DOHH2 (cell line): ENCODE results near the gene AFAP1.

Source experiments
- H3F3A ChIP-seq: fragments of 200-600 bp; sonication (generic), shearing (Covaris generic); 2 replicates; pipeline ENCODE4 v1.6.0; 2016; ENCODE audit warnings: antibody characterized with exemption, mild to moderate bottlenecking; ENCODE audit not compliant: control insufficient read depth, insufficient read depth
- H3K27ac ChIP-seq: fragments of 200-600 bp; sonication (generic); 2 replicates; pipeline ENCODE4 v1.5.1; 2014; ENCODE audit warnings: low read depth, mild to moderate bottlenecking, low read length, moderate library complexity
- H3K27me3 ChIP-seq: fragments of 200-600 bp; sonication (generic); 2 replicates; pipeline ENCODE4 v1.6.1; 2014; ENCODE audit warnings: mild to moderate bottlenecking, low read length, mixed read lengths; ENCODE audit not compliant: control insufficient read depth
- H3K36me3 ChIP-seq: fragments of 200-600 bp; sonication (generic); 2 replicates; pipeline ENCODE4 v1.6.1; 2014; ENCODE audit warnings: mild to moderate bottlenecking, low read length, moderate library complexity, mixed read lengths; ENCODE audit not compliant: control insufficient read depth
- H3K4me1 ChIP-seq: fragments of 200-600 bp; sonication (generic); 2 replicates; pipeline ENCODE4 v1.6.1; 2014; ENCODE audit warnings: mild to moderate bottlenecking, low read length, mixed read lengths; ENCODE audit not compliant: control insufficient read depth
- H3K4me2 ChIP-seq: fragments of 200-600 bp; sonication (generic); 2 replicates; pipeline ENCODE4 v1.6.0; 2014; ENCODE audit warnings: mild to moderate bottlenecking, low read length, moderate library complexity
- H3K4me3 ChIP-seq: fragments of 200-600 bp; sonication (generic); 2 replicates; pipeline ENCODE4 v1.5.1; 2014; ENCODE audit warnings: mild to moderate bottlenecking, low read length, mixed read lengths
- H3K79me2 ChIP-seq: fragments of 200-600 bp; sonication (generic); 2 replicates; pipeline ENCODE4 v1.6.1; 2014; ENCODE audit warnings: mild to moderate bottlenecking, low read length, mixed read lengths; ENCODE audit not compliant: control insufficient read depth
- H3K9me2 ChIP-seq: fragments of 200-600 bp; sonication (generic); replicated peaks from 2 replicates; pipeline ENCODE4 v1.6.1; 2014; ENCODE audit warnings: mild to moderate bottlenecking, low read length, mixed read lengths; ENCODE audit not compliant: control insufficient read depth
- H3K9me3 ChIP-seq: fragments of 200-600 bp; sonication (generic); 2 replicates; pipeline ENCODE4 v1.6.1; 2014; ENCODE audit warnings: antibody characterized with exemption, low read length, mixed read lengths; ENCODE audit not compliant: control insufficient read depth, insufficient read depth
- H4K20me1 ChIP-seq: fragments of 200-600 bp; sonication (generic); 2 replicates; pipeline ENCODE4 v1.6.0; 2014; ENCODE audit warnings: low read depth, mild to moderate bottlenecking, antibody characterized with exemption, low read length, moderate library complexity; ENCODE audit not compliant: control insufficient read depth, insufficient read depth
- EZH2phosphoT487 ChIP-seq: fragments of 200-600 bp; sonication (generic); IDR thresholded peaks from 2 replicates; pipeline ENCODE4 v1.6.1; 2017; ENCODE audit warnings: borderline replicate concordance, mild to moderate bottlenecking, antibody characterized with exemption, low read length, moderate library complexity, mixed read lengths
- TF ChIP-seq, protein P1 (sequence below): fragments of 200-600 bp; sonication (generic); IDR thresholded peaks from one replicate; pipeline ENCODE4 v1.5.1; 2014; ENCODE audit warnings: antibody characterized with exemption, mild to moderate bottlenecking, low read depth, low read length; ENCODE audit not compliant: poor library complexity, severe bottlenecking

Gene AFAP1

DNA sequence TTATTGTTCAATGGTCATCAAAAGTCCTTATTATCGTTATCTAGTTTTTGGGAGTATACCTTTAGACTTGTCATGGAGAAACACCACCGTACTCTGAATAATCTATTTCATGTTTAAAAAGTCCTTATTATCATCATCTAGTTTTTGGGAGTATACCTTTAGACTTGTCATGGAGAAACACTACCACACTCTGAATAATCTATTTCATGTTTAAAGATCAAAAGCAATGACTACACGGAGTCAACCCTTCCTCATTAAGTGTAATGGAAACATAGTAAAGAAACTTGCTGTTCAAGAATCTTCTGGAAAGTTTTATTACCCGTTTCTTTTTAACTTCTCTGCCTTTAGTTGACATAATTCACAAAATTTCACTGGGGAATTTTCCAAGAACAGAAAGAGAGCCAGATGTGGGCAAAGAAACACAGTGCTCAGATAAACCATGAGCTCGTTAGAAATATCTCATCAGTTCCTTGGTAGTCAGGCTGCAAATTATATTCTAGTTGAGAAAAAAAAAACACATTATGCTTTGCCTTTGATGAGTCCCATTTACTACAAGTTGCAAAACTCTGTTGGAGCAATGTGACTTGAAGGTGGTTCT is 158.8 kb downstream of the AFAP1 start:
- no peaks in the 10 kb centered on the region for H3F3A ChIP-seq
- H3K27me3 ChIP-seq: peaks cover 10% of the 10 kb centered on the region
- no peaks in the 10 kb centered on the region for H3K9me2 ChIP-seq
- no peaks in the 10 kb centered on the region for H3K36me3 ChIP-seq
- TF ChIP-seq, protein P1, sequence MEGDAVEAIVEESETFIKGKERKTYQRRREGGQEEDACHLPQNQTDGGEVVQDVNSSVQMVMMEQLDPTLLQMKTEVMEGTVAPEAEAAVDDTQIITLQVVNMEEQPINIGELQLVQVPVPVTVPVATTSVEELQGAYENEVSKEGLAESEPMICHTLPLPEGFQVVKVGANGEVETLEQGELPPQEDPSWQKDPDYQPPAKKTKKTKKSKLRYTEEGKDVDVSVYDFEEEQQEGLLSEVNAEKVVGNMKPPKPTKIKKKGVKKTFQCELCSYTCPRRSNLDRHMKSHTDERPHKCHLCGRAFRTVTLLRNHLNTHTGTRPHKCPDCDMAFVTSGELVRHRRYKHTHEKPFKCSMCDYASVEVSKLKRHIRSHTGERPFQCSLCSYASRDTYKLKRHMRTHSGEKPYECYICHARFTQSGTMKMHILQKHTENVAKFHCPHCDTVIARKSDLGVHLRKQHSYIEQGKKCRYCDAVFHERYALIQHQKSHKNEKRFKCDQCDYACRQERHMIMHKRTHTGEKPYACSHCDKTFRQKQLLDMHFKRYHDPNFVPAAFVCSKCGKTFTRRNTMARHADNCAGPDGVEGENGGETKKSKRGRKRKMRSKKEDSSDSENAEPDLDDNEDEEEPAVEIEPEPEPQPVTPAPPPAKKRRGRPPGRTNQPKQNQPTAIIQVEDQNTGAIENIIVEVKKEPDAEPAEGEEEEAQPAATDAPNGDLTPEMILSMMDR: no peak
- TF ChIP-seq EZH2phosphoT487: no peak
- no peaks in the 10 kb centered on the region for H4K20me1 ChIP-seq
- H3K79me2 ChIP-seq: no peaks in the 10 kb centered on the region
- H3K4me3 ChIP-seq: no peak overlapping the region
- H3K9me3 ChIP-seq: no peaks in the 10 kb centered on the region
- peaks cover 31% of the 10 kb centered on the region for H3K4me1 ChIP-seq
- H3K4me2 ChIP-seq: no peak overlapping the region
- no peak overlapping the region for H3K27ac ChIP-seq

DNA sequence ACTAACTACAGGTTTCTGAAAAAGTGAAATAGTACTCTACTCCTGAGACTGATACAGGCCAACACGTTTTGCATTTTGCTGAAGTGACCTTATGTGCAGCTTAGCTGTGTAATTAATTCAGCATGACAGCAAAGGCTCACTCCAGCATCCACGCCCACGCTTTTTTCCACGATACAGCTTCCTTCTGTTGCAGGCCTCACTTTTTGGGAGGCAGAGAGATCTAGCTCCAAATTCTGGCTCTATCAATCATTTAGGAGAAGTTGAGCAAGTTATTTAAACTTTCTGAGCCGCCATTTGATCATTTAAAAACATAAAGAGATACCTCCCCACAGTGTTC is 160.3 kb downstream of the AFAP1 start:
- no peaks in the 10 kb centered on the region for H3K9me3 ChIP-seq
- H3K36me3 ChIP-seq: no peaks in the 10 kb centered on the region
- H3F3A ChIP-seq: no peaks in the 10 kb centered on the region
- no peaks in the 10 kb centered on the region for H3K79me2 ChIP-seq
- peaks cover 31% of the 10 kb centered on the region for H3K4me1 ChIP-seq
- no peak overlapping the region for H3K4me2 ChIP-seq
- no peak for TF ChIP-seq EZH2phosphoT487
- TF ChIP-seq, protein P1: no peak
- H3K9me2 ChIP-seq: no peaks in the 10 kb centered on the region
- no peaks in the 10 kb centered on the region for H4K20me1 ChIP-seq
- peaks cover 14% of the 10 kb centered on the region for H3K27me3 ChIP-seq
- H3K27ac ChIP-seq: no peak overlapping the region
- H3K4me3 ChIP-seq: no peak overlapping the region

DNA sequence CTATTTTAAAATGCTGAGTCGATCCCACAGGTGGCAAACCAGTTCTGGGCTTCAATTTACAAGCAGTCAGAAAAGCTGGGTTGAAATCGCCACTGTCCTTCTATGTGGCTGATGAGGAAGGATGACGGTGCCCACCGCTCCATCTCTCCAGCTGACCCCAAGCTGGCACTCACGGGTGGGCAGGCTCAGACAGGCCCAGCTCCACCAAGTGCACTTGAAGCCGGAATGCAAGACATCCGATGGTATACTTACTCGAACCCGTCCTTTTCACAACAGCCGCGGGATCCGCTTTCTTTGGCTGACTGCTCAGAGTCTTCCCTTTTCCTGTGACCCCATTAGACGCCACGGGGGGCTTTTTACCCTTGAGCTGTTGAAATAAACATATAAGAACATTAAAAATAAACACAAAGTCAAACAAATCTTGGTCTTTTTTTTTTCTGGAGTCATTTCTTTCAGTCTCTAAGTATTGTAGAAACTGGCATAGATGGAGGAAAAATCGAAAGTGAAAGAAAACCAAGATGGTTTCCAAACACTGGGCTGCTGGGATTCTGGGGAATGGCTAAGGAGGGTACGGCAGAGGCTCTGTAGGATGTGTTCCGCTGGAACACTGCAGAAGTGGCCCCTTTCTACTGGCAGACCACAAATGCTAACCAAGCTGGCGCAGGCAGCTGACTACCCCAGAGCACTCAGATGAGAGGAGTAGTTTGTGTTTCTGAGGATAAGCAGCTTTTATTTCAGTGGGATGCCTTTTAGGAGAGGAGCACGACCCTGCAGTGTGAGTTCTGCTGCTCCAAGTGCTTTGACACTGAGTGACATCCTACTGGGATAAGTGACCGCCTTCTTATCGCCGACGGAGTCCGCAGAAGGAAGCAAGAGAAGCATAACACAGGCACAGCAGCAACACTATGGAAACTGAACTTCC is 160.9 kb downstream of the AFAP1 start:
- Histone ChIP-seq H3K36me3 (no peaks in the 10 kb centered on the region), H3K27ac (no peak overlapping the region), H4K20me1 (no peaks in the 10 kb centered on the region), H3K4me2 (no peak overlapping the region), H3K9me3 (no peaks in the 10 kb centered on the region), H3K4me3 (no peak overlapping the region), H3K4me1 (peaks cover 29% of the 10 kb centered on the region), H3K27me3 (peaks cover 14% of the 10 kb centered on the region), H3K9me2 (no peaks in the 10 kb centered on the region), H3F3A (no peaks in the 10 kb centered on the region), H3K79me2 (no peaks in the 10 kb centered on the region)
- no peak for TF ChIP-seq EZH2phosphoT487
- TF ChIP-seq, protein P1: no peak
